Activated CD8-positive, alpha-beta memory T cell treated with anti-CD3 and anti-CD28 coated beads, Interleukin-2, amount 50 U/mL, for 4 hours (primary cell): ENCODE data around the gene SEMA4D.

Source experiments
- DNase-seq: peaks from one replicate; pipeline ENCODE4 v3.0.0-alpha.2; 2020

Gene SEMA4D

GRCh38 chr9:89480825-89481537 is 16.9 kb downstream of the SEMA4D start:
- DNase-seq = peak; percentile 31

- DNase-seq = peak; percentile 14
Observed at GRCh38 chr9:89480372-89480771, 17.5 kb downstream of the SEMA4D start.

- DNase-seq = peak; percentile 67
Observed at GRCh38 chr9:89479669-89480011, 18.3 kb downstream of the SEMA4D start.

- DNase-seq = no peak
Observed at GRCh38 chr9:89478821-89479668, 18.9 kb downstream of the SEMA4D start.

- peak; percentile 69 for DNase-seq
Observed at GRCh38 chr9:89477811-89478630, 19.9 kb downstream of the SEMA4D start.

GRCh38 chr9:89477384-89477783 is 20.5 kb downstream of the SEMA4D start:
- DNase-seq = peak; percentile 45

GRCh38 chr9:89476546-89476945 is 21.4 kb downstream of the SEMA4D start:
- DNase-seq = peak; percentile 16

- peak; percentile 13 for DNase-seq
Observed at GRCh38 chr9:89475891-89476440, 21.9 kb downstream of the SEMA4D start.

GRCh38 chr9:89474939-89475338 is 23.0 kb downstream of the SEMA4D start:
- peak; percentile 16 for DNase-seq

GRCh38 chr9:89473762-89474469 is 24.0 kb downstream of the SEMA4D start:
- peak; percentile 8 for DNase-seq

GRCh38 chr9:89471796-89472320 is 26.1 kb downstream of the SEMA4D start:
- peak; percentile 18 for DNase-seq

GRCh38 chr9:89471390-89471789 is 26.5 kb downstream of the SEMA4D start:
- DNase-seq = peak; percentile 14

- DNase-seq = peak; percentile 1
Observed at GRCh38 chr9:89470224-89470839, 27.6 kb downstream of the SEMA4D start.

GRCh38 chr9:89469003-89469402 is 28.9 kb downstream of the SEMA4D start:
- no peak for DNase-seq

- peak; percentile 23 for DNase-seq
Observed at GRCh38 chr9:89468281-89468960, 29.5 kb downstream of the SEMA4D start.

- no peak for DNase-seq
Observed at GRCh38 chr9:89467278-89467625, 30.7 kb downstream of the SEMA4D start.

- peak; percentile 45 for DNase-seq
Observed at GRCh38 chr9:89466451-89467277, 31.2 kb downstream of the SEMA4D start.

- DNase-seq = peak; percentile 13
Observed at GRCh38 chr9:89465726-89466308, 32.1 kb downstream of the SEMA4D start.

- peak; percentile 11 for DNase-seq
Observed at GRCh38 chr9:89465001-89465451, 32.9 kb downstream of the SEMA4D start.
